GM23338 (cell line): ENCODE results near the gene RNF167.

Experiments
- CREB1 ChIP-seq: fragments of 250-450 bp; sonication (Bioruptor Pico); IDR thresholded peaks from 2 replicates; pipeline ENCODE4 v1.5.0; 2020; ENCODE audit warnings: low read depth, mild to moderate bottlenecking, moderate library complexity
- CTCF ChIP-seq, 2 experiments: fragments of 200-600 bp in 1 of 2; sonication (generic) in 1 of 2; conservative IDR thresholded peaks; 2 replicates each; pipeline versions ENCODE4 v1.5.1 to v1.6.1; 2016 to 2017; ENCODE audit warnings: antibody characterized with exemption in 2 of 2, low read depth in 2 of 2, mild to moderate bottlenecking in 2 of 2, moderate library complexity in 1 of 2
- EZH2 ChIP-seq: fragments of 200-600 bp; sonication (generic); IDR thresholded peaks from one replicate; pipeline ENCODE4 v1.8.0; 2017; ENCODE audit warnings: antibody characterized with exemption, mild to moderate bottlenecking, low read depth; ENCODE audit not compliant: unreplicated experiment
- EZH2phosphoT487 ChIP-seq: fragments of 200-600 bp; sonication (generic); IDR thresholded peaks from one replicate; pipeline ENCODE4 v1.8.1; 2018; ENCODE audit warnings: antibody characterized with exemption; ENCODE audit not compliant: unreplicated experiment
- JUNB ChIP-seq: IDR thresholded peaks from one replicate; pipeline ENCODE4 v1.6.1; 2016; ENCODE audit warnings: antibody characterized with exemption; ENCODE audit not compliant: unreplicated experiment
- NANOG ChIP-seq: IDR thresholded peaks from 2 replicates; pipeline ENCODE4 v1.6.1; 2016; ENCODE audit warnings: antibody characterized with exemption, borderline replicate concordance
- POLR2AphosphoS5 ChIP-seq: IDR thresholded peaks from 2 replicates; pipeline ENCODE4 v1.6.1; 2016; ENCODE audit warnings: antibody characterized with exemption, low read depth
- REST ChIP-seq: IDR thresholded peaks from one replicate; pipeline ENCODE4 v1.6.1; 2018; ENCODE audit warnings: antibody characterized with exemption; ENCODE audit not compliant: unreplicated experiment
- ZNF331 ChIP-seq: fragments of 250-450 bp; sonication (Bioruptor Pico); IDR thresholded peaks from 2 replicates; pipeline ENCODE4 v1.5.0; 2020; ENCODE audit warnings: low read depth, mild to moderate bottlenecking, moderate library complexity

GRCh38 chr17:4908711-4909496 lies 31.2 kb upstream of the RNF167 start:
- TF ChIP-seq REST, result no peak
- no peak for TF ChIP-seq EZH2phosphoT487
- peak; percentile 82 to 95 for TF ChIP-seq CTCF (conservative IDR thresholded peaks at IDR 0.05; ENCODE audit: low read depth in 2 of 2)
- no peak for TF ChIP-seq POLR2AphosphoS5
- no peak for TF ChIP-seq NANOG
- TF ChIP-seq ZNF331 (CRISPR knock-in tag), result no peak
- no peak for TF ChIP-seq CREB1 (CRISPR knock-in tag)
- TF ChIP-seq EZH2, result no peak
- TF ChIP-seq JUNB, result no peak
